Liver (tissue), 9 donors: Measurements from ENCODE around the gene TUBG2. TPM values are rescaled to one million over a fixed set of nuclear protein-coding genes. Genes with fewer than 3 reads are reported as not detected.

Source experiments
- DNase-seq: peaks from one replicate; pipeline ENCODE4 v3.0.0-alpha.2; 2017; ENCODE audit warnings: low spot score
- H3K27ac ChIP-seq, 2 donors: one replicate each; pipeline ENCODE4 v1.7.0; 2013; ENCODE audit warnings: inconsistent platforms in 2 of 2, low read length in 2 of 2, control low read depth in 1 of 2, low read depth in 1 of 2, mild to moderate bottlenecking in 1 of 2
- H3K27me3 ChIP-seq, 4 donors: one replicate each; pipeline versions ENCODE4 v1.6.1 to v1.7.0; 2013; ENCODE audit warnings: low read length in 3 of 4, inconsistent platforms in 1 of 4, mild to moderate bottlenecking in 1 of 4, moderate library complexity in 1 of 4; ENCODE audit not compliant: control insufficient read depth in 4 of 4, insufficient read depth in 4 of 4
- H3K36me3 ChIP-seq, 4 donors: one replicate each; pipeline versions ENCODE4 v1.6.1 to v1.7.0; 2013; ENCODE audit warnings: low read length in 3 of 4, mild to moderate bottlenecking in 3 of 4, low read depth in 1 of 4, moderate library complexity in 1 of 4; ENCODE audit not compliant: control insufficient read depth in 4 of 4, insufficient read depth in 3 of 4
- H3K4me1 ChIP-seq, 4 donors: one replicate each; pipeline versions ENCODE4 v1.6.1 to v1.7.0; 2013; ENCODE audit warnings: low read length in 3 of 4, mild to moderate bottlenecking in 3 of 4, moderate library complexity in 1 of 4; ENCODE audit not compliant: control insufficient read depth in 4 of 4, insufficient read depth in 4 of 4
- H3K4me3 ChIP-seq, 3 donors: one replicate each; pipeline versions ENCODE4 v1.6.1 to v1.7.0; 2013; ENCODE audit warnings: low read length in 3 of 3, control low read depth in 1 of 3, low read depth in 1 of 3, mild to moderate bottlenecking in 1 of 3
- H3K9ac ChIP-seq, 2 donors: one replicate each; pipeline ENCODE4 v1.7.0; 2013; ENCODE audit warnings: low read length in 2 of 2, mild to moderate bottlenecking in 2 of 2, moderate library complexity in 2 of 2, control low read depth in 1 of 2, low read depth in 1 of 2
- H3K9me3 ChIP-seq, 4 donors: one replicate each; pipeline versions ENCODE4 v1.6.1 to v1.7.0; 2013; ENCODE audit warnings: low read length in 3 of 4; ENCODE audit not compliant: control insufficient read depth in 4 of 4
- CTCF ChIP-seq: fragments of 150-350 bp; IDR thresholded peaks from 2 replicates; pipeline ENCODE4 v1.5.1; 2017; ENCODE audit warnings: improper control_type of control experiment, low read depth, low read length; ENCODE audit not compliant: missing input control
- EGR1 ChIP-seq, 2 donors: IDR thresholded peaks; 2 replicates each; pipeline ENCODE4 v1.6.1; 2016 to 2018; ENCODE audit warnings: antibody characterized with exemption in 2 of 2, low read depth in 2 of 2
- FOXA1 ChIP-seq: IDR thresholded peaks from 2 replicates; pipeline ENCODE4 v1.6.1; 2016; ENCODE audit warnings: antibody characterized with exemption
- FOXA2 ChIP-seq: IDR thresholded peaks from 2 replicates; pipeline ENCODE4 v1.6.1; 2016; ENCODE audit warnings: antibody characterized with exemption
- GABPA ChIP-seq, 2 donors: IDR thresholded peaks in 1 of 2; conservative IDR thresholded peaks in 1 of 2; 2 replicates each; pipeline ENCODE4 v1.6.1; 2016; ENCODE audit warnings: antibody characterized with exemption in 2 of 2, mild to moderate bottlenecking in 1 of 2, moderate library complexity in 1 of 2
- HNF4A ChIP-seq, 2 donors: conservative IDR thresholded peaks; 2 replicates each; pipeline ENCODE4 v1.6.1; 2016; ENCODE audit warnings: antibody characterized with exemption in 2 of 2, mild to moderate bottlenecking in 2 of 2
- HNF4G ChIP-seq: IDR thresholded peaks from 2 replicates; pipeline ENCODE4 v1.6.1; 2016; ENCODE audit warnings: antibody characterized with exemption
- JUND ChIP-seq, 2 donors: IDR thresholded peaks; 2 replicates each; pipeline ENCODE4 v1.6.1; 2016; ENCODE audit warnings: antibody characterized with exemption in 2 of 2
- MAX ChIP-seq: IDR thresholded peaks from 2 replicates; pipeline ENCODE4 v1.6.1; 2016; ENCODE audit warnings: antibody characterized with exemption
- NR2F2 ChIP-seq: IDR thresholded peaks from 2 replicates; pipeline ENCODE4 v1.6.1; 2016; ENCODE audit warnings: antibody characterized with exemption
- RAD21 ChIP-seq, 2 donors: IDR thresholded peaks; 2 replicates each; pipeline ENCODE4 v1.6.1; 2016; ENCODE audit warnings: antibody characterized with exemption in 2 of 2, mild to moderate bottlenecking in 2 of 2
- RXRA ChIP-seq, 2 donors: IDR thresholded peaks; 2 replicates each; pipeline ENCODE4 v1.6.1; 2017 to 2018; ENCODE audit warnings: antibody characterized with exemption in 2 of 2, mild to moderate bottlenecking in 1 of 2
- SP1 ChIP-seq: IDR thresholded peaks from 2 replicates; pipeline ENCODE4 v1.6.1; 2018; ENCODE audit warnings: antibody characterized with exemption, mild to moderate bottlenecking
- TAF1 ChIP-seq: conservative IDR thresholded peaks from 2 replicates; pipeline ENCODE4 v1.6.1; 2016; ENCODE audit warnings: antibody characterized with exemption, mild to moderate bottlenecking
- YY1 ChIP-seq: IDR thresholded peaks from 2 replicates; pipeline ENCODE4 v1.6.1; 2016; ENCODE audit warnings: antibody characterized with exemption, mild to moderate bottlenecking
- ZBTB33 ChIP-seq: IDR thresholded peaks from 2 replicates; pipeline ENCODE4 v1.6.1; 2016; ENCODE audit warnings: antibody characterized with exemption
- WGBS: extraction: QIAGEN DNeasy Blood & Tissue Kit; methylation state at CpG from one replicate; pipeline ENCODE4 v1.1.7; 2013; 5-methylcytosine and 5-hydroxymethylcytosine counted together
- polyA plus RNA-seq, 2 donors: library from polyadenylated mRNA; stranded (reverse) in 1 of 2; unstranded in 1 of 2; fragments of 200-250 nt in 1 of 2; fragments of >200 nt in 1 of 2; fragmentation: Nextera tagmentation in 1 of 2; extraction: Ambion mirVana in 1 of 2; gene quantifications; one replicate each; pipeline versions ENCODE4 v1.2.1 to v1.2.3, GENCODE V29; 2013 to 2015
- total RNA-seq, 2 donors: library from RNA; depleted of rRNA; stranded (reverse); fragments of >200 nt; gene quantifications; one replicate each; pipeline ENCODE4 v1.2.3, GENCODE V29; 2014
- TF ChIP-seq, protein P1 (sequence below): IDR thresholded peaks from 2 replicates; pipeline ENCODE4 v1.6.1; 2016; ENCODE audit warnings: antibody characterized with exemption
- TF ChIP-seq, protein P2 (sequence below): IDR thresholded peaks from 2 replicates; pipeline ENCODE4 v1.6.1; 2016; ENCODE audit warnings: antibody characterized with exemption, mild to moderate bottlenecking
- donor health status: healthy.
- donor health status: healthy.
- donor health status: healthy.
- donor health status: healthy.
- donor health status: healthy.

Gene TUBG2
- total and polyA plus RNA-seq, 4 donors, result 1.4 to 10.8 (median 5.0) TPM

GRCh38 chr17:42670789-42671657 lies 11.9 kb downstream of the TUBG2 start:
- H3K27me3 ChIP-seq, result no peaks in the 10 kb centered on the region
- H3K27ac ChIP-seq, result no peak overlapping the region
- peaks cover 9 to 24% (median 14%) of the 10 kb centered on the region in 4 donors for H3K36me3 ChIP-seq
- TF ChIP-seq, protein P1, sequence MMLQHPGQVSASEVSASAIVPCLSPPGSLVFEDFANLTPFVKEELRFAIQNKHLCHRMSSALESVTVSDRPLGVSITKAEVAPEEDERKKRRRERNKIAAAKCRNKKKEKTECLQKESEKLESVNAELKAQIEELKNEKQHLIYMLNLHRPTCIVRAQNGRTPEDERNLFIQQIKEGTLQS, result no peak
- TF ChIP-seq, protein P2, sequence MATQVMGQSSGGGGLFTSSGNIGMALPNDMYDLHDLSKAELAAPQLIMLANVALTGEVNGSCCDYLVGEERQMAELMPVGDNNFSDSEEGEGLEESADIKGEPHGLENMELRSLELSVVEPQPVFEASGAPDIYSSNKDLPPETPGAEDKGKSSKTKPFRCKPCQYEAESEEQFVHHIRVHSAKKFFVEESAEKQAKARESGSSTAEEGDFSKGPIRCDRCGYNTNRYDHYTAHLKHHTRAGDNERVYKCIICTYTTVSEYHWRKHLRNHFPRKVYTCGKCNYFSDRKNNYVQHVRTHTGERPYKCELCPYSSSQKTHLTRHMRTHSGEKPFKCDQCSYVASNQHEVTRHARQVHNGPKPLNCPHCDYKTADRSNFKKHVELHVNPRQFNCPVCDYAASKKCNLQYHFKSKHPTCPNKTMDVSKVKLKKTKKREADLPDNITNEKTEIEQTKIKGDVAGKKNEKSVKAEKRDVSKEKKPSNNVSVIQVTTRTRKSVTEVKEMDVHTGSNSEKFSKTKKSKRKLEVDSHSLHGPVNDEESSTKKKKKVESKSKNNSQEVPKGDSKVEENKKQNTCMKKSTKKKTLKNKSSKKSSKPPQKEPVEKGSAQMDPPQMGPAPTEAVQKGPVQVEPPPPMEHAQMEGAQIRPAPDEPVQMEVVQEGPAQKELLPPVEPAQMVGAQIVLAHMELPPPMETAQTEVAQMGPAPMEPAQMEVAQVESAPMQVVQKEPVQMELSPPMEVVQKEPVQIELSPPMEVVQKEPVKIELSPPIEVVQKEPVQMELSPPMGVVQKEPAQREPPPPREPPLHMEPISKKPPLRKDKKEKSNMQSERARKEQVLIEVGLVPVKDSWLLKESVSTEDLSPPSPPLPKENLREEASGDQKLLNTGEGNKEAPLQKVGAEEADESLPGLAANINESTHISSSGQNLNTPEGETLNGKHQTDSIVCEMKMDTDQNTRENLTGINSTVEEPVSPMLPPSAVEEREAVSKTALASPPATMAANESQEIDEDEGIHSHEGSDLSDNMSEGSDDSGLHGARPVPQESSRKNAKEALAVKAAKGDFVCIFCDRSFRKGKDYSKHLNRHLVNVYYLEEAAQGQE, result no peak
- TF ChIP-seq TAF1 (no peak), CTCF (no peak), FOXA2 (no peak), SP1 (no peak), GABPA (IDR thresholded peaks at IDR 0.05 in 1 of 2, conservative IDR thresholded peaks at IDR 0.05 in 1 of 2) (no peak), RAD21 (IDR thresholded peaks at IDR 0.05) (no peak), HNF4A (conservative IDR thresholded peaks at IDR 0.05) (no peak), JUND (IDR thresholded peaks at IDR 0.05) (no peak), HNF4G (no peak), FOXA1 (no peak), EGR1 (IDR thresholded peaks at IDR 0.05; ENCODE audit: low read depth in 2 of 2) (no peak), MAX (no peak), ZBTB33 (no peak), RXRA (IDR thresholded peaks at IDR 0.05) (no peak), NR2F2 (no peak), YY1 (no peak)
- H3K9ac ChIP-seq, result no peak overlapping the region
- H3K9me3 ChIP-seq, result no peaks in the 10 kb centered on the region
- 83% methylated on average over 50 of the region's 50 CpGs for WGBS
- peak; percentile 68 for DNase-seq
- no peak overlapping the region for H3K4me3 ChIP-seq
- H3K4me1 ChIP-seq, result peaks cover 19 to 52% (median 24%) of the 10 kb centered on the region in 4 donors
